Naive thymus-derived CD4-positive, alpha-beta T cell (primary cell): ENCODE data around the gene CPXM2. TPM values are rescaled to one million over a fixed set of nuclear protein-coding genes. Genes with fewer than 3 reads are reported as not detected.

ENCODE experiments used
- ATAC-seq: fragments of 150-1000 bp; cut with Tn5 transposase; 2 replicates; pipeline ENCODE4 v1.10.0; 2021; ENCODE audit warnings: mild to moderate bottlenecking, moderate library complexity
- CTCF ChIA-PET: fragments of 350-600 bp; sonication (Branson Sonifier 250); formaldehyde crosslinking; loops from one replicate; lab custom pipeline; 2021; ENCODE audit warnings: antibody characterized with exemption; lab: Charles Lee
- POLR2A ChIA-PET: fragments of 350-600 bp; sonication (Branson Sonifier 250); formaldehyde crosslinking; loops from one replicate; lab custom pipeline; 2021; ENCODE audit warnings: antibody characterized with exemption, inconsistent platforms; lab: Charles Lee
- DNase-seq, 9 donors: peaks; one replicate each; pipeline versions ENCODE4 v3.0.0 to v3.0.0-alpha.2; 2020 to 2022; ENCODE audit warnings: mixed read lengths in 1 of 9
- H3K27ac ChIP-seq: one replicate; pipeline ENCODE4 v1.7.0; 2013; ENCODE audit warnings: mild to moderate bottlenecking, low read depth, low read length, moderate library complexity
- H3K27me3 ChIP-seq, 2 donors: one replicate each; pipeline ENCODE4 v1.7.0; 2013; ENCODE audit warnings: low read length in 2 of 2, mild to moderate bottlenecking in 2 of 2, moderate library complexity in 2 of 2; ENCODE audit not compliant: control insufficient read depth in 2 of 2, insufficient read depth in 2 of 2
- H3K36me3 ChIP-seq, 3 experiments: 1 replicate in 2 of 3; 2 replicates in 1 of 3; pipeline ENCODE4 v1.7.0; 2013; ENCODE audit warnings: low read length in 3 of 3, mild to moderate bottlenecking in 3 of 3, moderate library complexity in 1 of 3; ENCODE audit not compliant: insufficient read depth in 3 of 3, control insufficient read depth in 2 of 3
- H3K4me1 ChIP-seq, 2 donors: one replicate each; pipeline ENCODE4 v1.7.0; 2013; ENCODE audit warnings: low read length in 2 of 2, mild to moderate bottlenecking in 2 of 2, moderate library complexity in 1 of 2; ENCODE audit not compliant: control insufficient read depth in 2 of 2, insufficient read depth in 2 of 2
- H3K4me3 ChIP-seq: 2 replicates; pipeline ENCODE4 v1.7.0; 2013; ENCODE audit warnings: mild to moderate bottlenecking, low read length
- H3K9me3 ChIP-seq, 3 experiments: 1 replicate in 2 of 3; 2 replicates in 1 of 3; pipeline ENCODE4 v1.7.0; 2013; ENCODE audit warnings: low read length in 3 of 3; ENCODE audit not compliant: control insufficient read depth in 2 of 3
- H3K27ac Mint-ChIP-seq, 9 donors: one replicate each; pipeline ENCODE4 v1.8.0; 2020 to 2022; ENCODE audit warnings: mixed read lengths in 9 of 9, mild to moderate bottlenecking in 8 of 9, moderate library complexity in 5 of 9, inconsistent platforms in 2 of 9
- H3K27me3 Mint-ChIP-seq, 5 donors: one replicate each; pipeline ENCODE4 v1.8.0; 2021 to 2022; ENCODE audit warnings: mixed read lengths in 5 of 5, mild to moderate bottlenecking in 1 of 5
- H3K36me3 Mint-ChIP-seq, 5 donors: one replicate each; pipeline ENCODE4 v1.8.0; 2020 to 2022; ENCODE audit warnings: mixed read lengths in 5 of 5, mild to moderate bottlenecking in 3 of 5, inconsistent platforms in 1 of 5
- H3K4me1 Mint-ChIP-seq, 7 donors: one replicate each; pipeline ENCODE4 v1.8.0; 2020 to 2022; ENCODE audit warnings: mixed read lengths in 7 of 7, mild to moderate bottlenecking in 3 of 7, inconsistent platforms in 1 of 7
- H3K4me3 Mint-ChIP-seq, 10 donors: one replicate each; pipeline ENCODE4 v1.8.0; 2020 to 2022; ENCODE audit warnings: mild to moderate bottlenecking in 10 of 10, mixed read lengths in 10 of 10, moderate library complexity in 6 of 10, inconsistent platforms in 2 of 10
- H3K9me3 Mint-ChIP-seq, 11 donors: one replicate each; pipeline ENCODE4 v1.8.0; 2020 to 2022; ENCODE audit warnings: mixed read lengths in 11 of 11, mild to moderate bottlenecking in 4 of 11, inconsistent platforms in 1 of 11, moderate library complexity in 1 of 11
- intact Hi-C, 2 donors: fragments of 100-400 bp; cut with micrococcal nuclease; formaldehyde crosslinking; loops; one replicate each; pipeline ENCODE4 v1.15.1; 2023
- polyA plus RNA-seq, 2 donors: library from polyadenylated mRNA; unstranded; fragments of 300-500 nt; fragmentation: Illumina TruSeq; gene quantifications; one replicate each; pipeline ENCODE4 v1.2.3, GENCODE V29; 2021
- total RNA-seq, 6 experiments: library from RNA in 5 of 6; stranded (reverse) in 5 of 6; gene quantifications; 1 replicate in 5 of 6; 2 replicates in 1 of 6; pipeline ENCODE4 v1.2.3 and lab custom pipeline; 2021 to 2026

CPXM2 gene
- not detected for total RNA-seq
- polyA plus RNA-seq = not detected
- not detected for total RNA-seq (lab: John Stamatoyannopoulos, UW)

DNA sequence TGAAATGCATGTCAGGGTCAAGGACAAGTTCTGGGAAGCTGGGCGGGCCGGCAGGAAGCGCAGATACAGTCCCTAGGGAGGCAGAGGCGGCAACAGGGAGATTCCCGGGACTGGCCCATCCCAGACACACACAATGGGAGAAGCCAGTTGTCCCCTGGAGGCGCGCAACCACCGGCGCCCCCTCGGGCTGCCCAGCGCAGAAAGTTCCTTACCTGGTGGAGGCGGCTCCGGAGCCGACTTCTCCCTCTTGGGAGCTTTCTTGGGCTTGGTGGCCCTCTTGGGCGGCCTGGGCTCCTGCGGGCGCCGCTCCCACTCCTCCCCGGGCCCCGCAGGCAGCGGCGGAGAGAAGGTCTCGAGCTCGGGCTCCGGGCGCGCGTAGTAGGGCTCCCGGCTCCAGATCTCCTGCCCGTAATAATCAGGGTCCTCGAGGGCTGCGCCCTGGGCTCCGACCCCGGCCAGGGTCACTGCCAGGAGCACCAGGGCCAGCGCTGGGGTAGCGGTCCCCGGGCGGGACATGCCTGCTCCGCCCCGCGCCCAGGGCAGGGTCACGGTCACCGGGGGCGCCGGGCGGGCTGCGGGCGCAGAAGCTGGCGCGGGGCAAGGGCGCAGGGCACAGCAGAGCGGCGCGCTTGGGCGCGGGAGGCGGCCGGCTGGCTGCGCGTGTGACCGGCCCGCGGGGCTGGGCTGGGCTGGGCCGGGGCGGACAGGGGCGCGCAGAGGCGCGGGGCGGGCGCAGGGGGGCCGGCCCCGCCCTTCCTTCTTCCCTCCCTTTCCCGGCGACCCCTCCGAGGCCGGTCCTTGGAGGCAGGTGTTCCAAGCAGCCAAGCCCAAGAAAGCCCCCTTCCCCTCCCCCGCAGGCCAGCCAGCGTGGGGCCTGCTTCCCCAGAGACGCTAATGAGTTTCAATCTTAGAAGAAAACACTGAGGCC, at the start of gene CPXM2:
CPXM2 (minus strand) TSS at position 664 of the 928 bp plus-strand sequence; CDS start at position 516, 148 bp downstream.
- no peaks in the 10 kb centered on the region for H3K36me3 Mint-ChIP-seq
- H3K9me3 Mint-ChIP-seq = peaks cover 0 to 2% (median 0%) of the 10 kb centered on the region in 11 donors
- no peak for DNase-seq
- no peak within 1 kb of the TSS for H3K4me3 Mint-ChIP-seq
- ChIA-PET POLR2A (no interaction called here), CTCF (no interaction called here)
- Histone ChIP-seq H3K4me3 (no peak within 1 kb of the TSS), H3K27ac (no peak within 1 kb of the TSS), H3K27me3 (no peaks in the 10 kb centered on the region), H3K9me3 (no peaks in the 10 kb centered on the region), H3K36me3 (no peaks in the 10 kb centered on the region), H3K4me1 (no peaks in the 10 kb centered on the region)
- no peak within 1 kb of the TSS for H3K27ac Mint-ChIP-seq
- H3K4me1 Mint-ChIP-seq = no peaks in the 10 kb centered on the region
- intact Hi-C loops = no loop called here
- ATAC-seq = no peak
- peaks cover 26 to 44% (median 32%) of the 10 kb centered on the region in 5 donors for H3K27me3 Mint-ChIP-seq

DNA sequence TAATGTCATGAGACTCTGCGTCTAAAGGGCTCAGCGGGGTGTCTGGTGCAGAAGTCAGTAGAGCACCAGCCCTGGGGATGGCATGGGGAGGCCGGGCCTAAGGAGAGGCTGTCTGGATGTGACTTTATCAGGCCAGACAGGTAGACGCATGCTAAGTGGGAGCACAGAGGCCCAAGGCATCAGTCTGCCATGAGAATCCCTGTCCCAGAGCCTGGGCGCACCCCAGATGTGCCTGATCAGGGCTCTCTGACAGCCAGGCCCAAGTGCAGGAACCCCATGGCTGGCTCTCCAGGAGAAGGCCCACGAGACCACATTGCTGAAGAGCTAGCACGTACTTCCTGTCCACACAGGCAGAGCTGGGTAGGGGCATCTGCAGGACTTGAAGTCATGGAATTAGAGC, 48.0 kb upstream of the CPXM2 start:
- DNase-seq (no peak), ATAC-seq (no peak)
- intact Hi-C loops = no loop called here
- ChIA-PET POLR2A (no interaction called here), CTCF (no interaction called here)
- Histone ChIP-seq H3K27me3 (no peaks in the 10 kb centered on the region), H3K4me3 (no peak overlapping the region), H3K4me1 (no peaks in the 10 kb centered on the region), H3K36me3 (no peaks in the 10 kb centered on the region), H3K27ac (no peak overlapping the region), H3K9me3 (no peaks in the 10 kb centered on the region)
- Mint-ChIP-seq H3K27me3 (peaks cover 0 to 11% (median 6%) of the 10 kb centered on the region in 5 donors), H3K27ac (no peak overlapping the region), H3K9me3 (peaks cover 0 to 9% (median 6%) of the 10 kb centered on the region in 11 donors), H3K4me1 (peaks cover 0 to 4% (median 2%) of the 10 kb centered on the region in 7 donors), H3K36me3 (peaks cover 0 to 4% (median 0%) of the 10 kb centered on the region in 5 donors), H3K4me3 (no peak overlapping the region)

DNA sequence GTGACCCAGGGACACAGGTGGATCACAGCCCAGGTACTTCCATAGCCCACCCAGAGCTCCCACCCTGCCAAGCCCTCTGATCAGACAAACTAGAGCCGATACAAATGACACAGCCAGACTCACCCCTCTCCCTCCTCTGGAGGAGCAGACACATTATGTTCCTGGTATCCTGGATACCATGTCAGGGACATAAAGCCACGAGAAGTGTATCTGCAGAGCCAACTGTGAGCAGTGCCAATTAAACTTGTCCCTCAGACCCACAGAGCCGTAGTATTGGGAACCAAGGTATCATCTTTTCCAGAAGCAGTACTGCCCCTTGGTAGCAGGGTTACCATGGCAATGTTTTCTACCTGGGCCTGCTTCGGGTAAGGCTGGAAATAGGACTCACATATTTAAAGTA, 47.3 kb upstream of the CPXM2 start:
- POLR2A ChIA-PET = no interaction called here
- peaks cover 0 to 8% (median 2%) of the 10 kb centered on the region in 7 donors for H3K4me1 Mint-ChIP-seq
- H3K27me3 Mint-ChIP-seq = peaks cover 0 to 8% (median 6%) of the 10 kb centered on the region in 5 donors
- H3K4me1 ChIP-seq = no peaks in the 10 kb centered on the region
- H3K27ac Mint-ChIP-seq = peak overlapping the region in 1 of 9 donors; percentile 27
- H3K9me3 Mint-ChIP-seq = peaks cover 0 to 13% (median 6%) of the 10 kb centered on the region in 11 donors
- H3K4me3 Mint-ChIP-seq = no peak overlapping the region
- H3K9me3 ChIP-seq = no peaks in the 10 kb centered on the region
- CTCF ChIA-PET = no interaction called here
- no peak for DNase-seq
- intact Hi-C loops = no loop called here
- H3K27ac ChIP-seq = no peak overlapping the region
- no peaks in the 10 kb centered on the region for H3K27me3 ChIP-seq
- peaks cover 0 to 4% (median 0%) of the 10 kb centered on the region in 5 donors for H3K36me3 Mint-ChIP-seq
- no peak overlapping the region for H3K4me3 ChIP-seq
- ATAC-seq = no peak
- H3K36me3 ChIP-seq = no peaks in the 10 kb centered on the region

DNA sequence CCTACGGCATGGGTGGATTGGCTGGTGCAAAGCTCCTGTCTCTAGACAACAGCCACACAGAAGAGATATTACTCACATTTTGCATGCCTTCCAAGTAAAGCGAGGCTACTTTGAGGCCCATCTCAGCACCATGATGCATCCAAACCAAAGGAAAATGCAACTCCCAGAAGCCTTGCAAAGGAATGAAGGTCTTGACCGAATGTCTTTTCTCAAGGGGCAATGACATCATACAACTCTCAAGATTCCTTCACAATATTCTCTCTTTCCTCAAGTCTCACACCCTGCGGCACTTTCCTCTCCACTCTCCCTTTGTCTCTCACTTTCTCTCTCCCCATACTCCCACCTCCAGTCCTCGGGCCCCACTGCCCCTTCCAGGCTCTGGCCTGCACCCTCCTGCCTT, 44.8 kb upstream of the CPXM2 start:
- peaks cover 0 to 5% (median 2%) of the 10 kb centered on the region in 5 donors for H3K36me3 Mint-ChIP-seq
- DNase-seq (no peak), ATAC-seq (no peak)
- intact Hi-C loops = no loop called here
- no peaks in the 10 kb centered on the region for H3K27me3 ChIP-seq
- H3K4me1 Mint-ChIP-seq = peaks cover 0 to 8% (median 2%) of the 10 kb centered on the region in 7 donors
- POLR2A ChIA-PET = no interaction called here
- H3K4me3 Mint-ChIP-seq = no peak overlapping the region
- CTCF ChIA-PET = no interaction called here
- no peaks in the 10 kb centered on the region for H3K36me3 ChIP-seq
- H3K9me3 Mint-ChIP-seq = peaks cover 2 to 25% (median 9%) of the 10 kb centered on the region in 11 donors
- H3K27ac ChIP-seq = no peak overlapping the region
- peaks cover 0 to 12% (median 6%) of the 10 kb centered on the region in 5 donors for H3K27me3 Mint-ChIP-seq
- H3K27ac Mint-ChIP-seq = no peak overlapping the region
- no peaks in the 10 kb centered on the region for H3K4me1 ChIP-seq
- H3K9me3 ChIP-seq = no peaks in the 10 kb centered on the region
- no peak overlapping the region for H3K4me3 ChIP-seq

DNA sequence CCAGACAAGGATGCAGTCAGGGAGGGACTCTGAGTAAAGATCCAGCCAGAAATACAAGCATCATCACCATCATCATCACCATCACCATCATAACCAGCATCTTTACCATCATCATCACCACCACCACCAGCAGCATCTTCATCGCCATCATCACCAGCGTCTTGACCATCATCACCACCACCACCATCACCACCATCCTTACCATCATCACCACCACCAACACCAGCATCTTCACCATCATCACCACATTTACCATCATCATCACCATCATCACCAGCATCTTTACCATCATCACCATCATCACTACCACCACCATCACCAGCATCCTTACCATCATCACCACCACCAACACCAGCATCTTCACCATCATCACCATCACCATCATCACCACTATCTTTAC, 44.1 kb upstream of the CPXM2 start:
- Histone ChIP-seq H3K4me3 (no peak overlapping the region), H3K27ac (no peak overlapping the region), H3K9me3 (no peaks in the 10 kb centered on the region), H3K27me3 (no peaks in the 10 kb centered on the region), H3K4me1 (no peaks in the 10 kb centered on the region), H3K36me3 (no peaks in the 10 kb centered on the region)
- ChIA-PET POLR2A (no interaction called here), CTCF (no interaction called here)
- Mint-ChIP-seq H3K4me3 (no peak overlapping the region), H3K27ac (no peak overlapping the region), H3K36me3 (peaks cover 0 to 5% (median 2%) of the 10 kb centered on the region in 5 donors), H3K4me1 (peaks cover 0 to 8% (median 2%) of the 10 kb centered on the region in 7 donors), H3K27me3 (peaks cover 0 to 12% (median 6%) of the 10 kb centered on the region in 5 donors), H3K9me3 (peaks cover 6 to 32% (median 13%) of the 10 kb centered on the region in 11 donors)
- intact Hi-C loops = no loop called here
- ATAC-seq (no peak), DNase-seq (no peak)

DNA sequence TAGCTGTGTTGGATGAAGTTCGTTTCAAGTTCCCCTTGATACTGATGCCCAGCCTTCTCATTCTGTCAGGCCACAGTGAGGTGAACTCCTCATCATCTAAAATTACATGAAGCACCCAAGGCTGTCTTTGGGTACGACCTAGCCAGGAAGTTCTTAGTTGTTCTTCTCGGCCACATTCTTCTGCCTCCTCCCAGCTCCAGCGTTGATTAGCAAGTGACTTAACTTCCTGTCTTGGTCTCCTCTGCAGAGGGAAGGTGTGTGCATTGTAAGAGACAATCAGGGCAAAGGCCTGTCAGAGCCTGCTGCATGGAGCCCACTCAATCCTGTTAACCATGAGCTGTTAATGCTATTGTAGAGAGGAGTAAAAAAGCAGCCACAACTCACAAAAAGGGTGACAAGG, 43.2 kb upstream of the CPXM2 start:
- no peaks in the 10 kb centered on the region for H3K4me1 ChIP-seq
- peaks cover 0 to 5% (median 2%) of the 10 kb centered on the region in 5 donors for H3K36me3 Mint-ChIP-seq
- H3K9me3 Mint-ChIP-seq = peaks cover 7 to 41% (median 16%) of the 10 kb centered on the region in 11 donors
- ATAC-seq (no peak), DNase-seq (no peak)
- intact Hi-C loops = no loop called here
- H3K4me3 Mint-ChIP-seq = no peak overlapping the region
- peaks cover 0 to 8% (median 2%) of the 10 kb centered on the region in 7 donors for H3K4me1 Mint-ChIP-seq
- peaks cover 0 to 19% (median 6%) of the 10 kb centered on the region in 5 donors for H3K27me3 Mint-ChIP-seq
- H3K9me3 ChIP-seq = peaks cover 0 to 6% (median 0%) of the 10 kb centered on the region in 3 experiments
- no peaks in the 10 kb centered on the region for H3K27me3 ChIP-seq
- no peak overlapping the region for H3K4me3 ChIP-seq
- H3K27ac Mint-ChIP-seq = no peak overlapping the region
- no peaks in the 10 kb centered on the region for H3K36me3 ChIP-seq
- CTCF ChIA-PET = no interaction called here
- POLR2A ChIA-PET = no interaction called here
- no peak overlapping the region for H3K27ac ChIP-seq
